Measurements from ENCODE around the gene EXOC3. TPM values are rescaled to one million over a fixed set of nuclear protein-coding genes. Genes with fewer than 3 reads are reported as not detected.

EXOC3 gene
- total and polyA plus RNA-seq, 2 of the 8 experiments (the other 6 are each of a cell fraction or from before 2014, with no cell fraction given): 14.4 to 30.0 TPM

DNA sequence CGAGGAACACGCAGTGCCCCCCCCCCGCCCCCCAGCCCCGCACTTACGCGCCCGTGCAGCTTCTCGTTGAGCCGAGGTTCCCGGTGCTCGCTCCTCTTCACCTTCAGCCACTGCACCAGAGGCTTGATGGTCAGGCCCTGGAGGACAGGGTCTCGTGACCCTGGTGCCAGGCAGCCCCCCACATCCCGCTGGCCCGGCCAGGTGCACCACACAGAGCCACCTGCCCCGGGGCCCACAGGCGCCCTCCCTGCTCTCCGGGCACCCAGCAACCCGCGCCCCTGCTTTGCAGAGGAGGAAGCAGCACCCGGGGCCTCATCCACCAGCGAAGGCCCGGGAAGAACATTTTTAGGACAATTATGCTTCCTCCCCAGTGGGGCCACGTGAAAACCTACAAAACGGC, 39.0 kb downstream of the EXOC3 start:
- 85% methylated on average over 17 of the region's 24 CpGs; no CpG with 5 or more reads in 1 of the 2 experiments for WGBS, 2 experiments (ENCODE audit: extremely low coverage in 1 of 2, insufficient coverage in 1 of 2, insufficient read length in 1 of 2, insufficient replicate concordance in 2 of 2, low coverage in 1 of 2, low lambda C conversion rate in 2 of 2, missing lambda C conversion rate in 1 of 2)
- Histone ChIP-seq H4K20me1 (replicated peaks in 1 of 2; ENCODE audit: control insufficient read depth in 1 of 2, insufficient read depth in 2 of 2, low read length in 2 of 2) (peaks cover 0 to 3% of the 10 kb centered on the region in 2 experiments), H2AK5ac (ENCODE audit: low read depth, low read length) (no peak overlapping the region), H3K27ac (ENCODE audit: low read depth, low read length) (no peak overlapping the region), H4K5ac (ENCODE audit: insufficient read length, low read depth, low read length) (no peak overlapping the region), H2AFZ (ENCODE audit: low read length) (no peak overlapping the region), H3K79me2 (ENCODE audit: control insufficient read depth in 1 of 2, insufficient read depth in 2 of 2, low read length in 2 of 2) (no peaks in the 10 kb centered on the region), H3K23me2 (ENCODE audit: low read depth, low read length) (no peaks in the 10 kb centered on the region), H3K79me1 (ENCODE audit: low read depth, low read length) (no peaks in the 10 kb centered on the region), H4K8ac (ENCODE audit: extremely low read depth, insufficient read depth, low read length) (no peak overlapping the region), H2BK120ac (replicated peaks; ENCODE audit: low read depth, low read length) (no peak overlapping the region), H3K14ac (ENCODE audit: insufficient read length) (no peak overlapping the region), H2BK12ac (ENCODE audit: low read depth, low read length) (no peak overlapping the region), H3K9ac (replicated peaks in 1 of 4; ENCODE audit: extremely low read depth in 1 of 4, low read depth in 3 of 4, low read length in 3 of 4) (no peak overlapping the region), H3K36me3 (ENCODE audit: control insufficient read depth in 2 of 4, insufficient read depth in 4 of 4, low read length in 3 of 4) (no peaks in the 10 kb centered on the region), H3K18ac (ENCODE audit: extremely low read depth, low read length) (no peak overlapping the region), H3K56ac (replicated peaks; ENCODE audit: insufficient read length, low read depth, low read length) (no peak overlapping the region), H3K4me3 (ENCODE audit: extremely low read depth in 1 of 4, insufficient read depth in 2 of 4, low read depth in 3 of 4, low read length in 4 of 4) (no peak overlapping the region), H3K4ac (replicated peaks; ENCODE audit: insufficient read length, low read depth, low read length) (no peak overlapping the region), H4K91ac (replicated peaks; ENCODE audit: insufficient read length, low read length) (no peak overlapping the region), H2BK15ac (ENCODE audit: low read length) (no peak overlapping the region), H2BK5ac (ENCODE audit: low read depth, low read length) (no peak overlapping the region), H2BK20ac (ENCODE audit: low read length) (no peak overlapping the region), H3K23ac (ENCODE audit: insufficient read length) (no peak overlapping the region), H3K9me3 (ENCODE audit: insufficient read depth in 2 of 2, low read depth in 1 of 2, low read length in 1 of 2) (no peaks in the 10 kb centered on the region), H3K27me3 (replicated peaks in 1 of 4; ENCODE audit: control insufficient read depth in 3 of 4, extremely low read depth in 1 of 4, insufficient read depth in 3 of 4, low read length in 3 of 4) (no peaks in the 10 kb centered on the region; a peak in 3 of 7 replicates), H3K4me2 (ENCODE audit: insufficient read depth in 1 of 2, low read depth in 2 of 2, low read length in 2 of 2) (no peak overlapping the region), H3K4me1 (replicated peaks in 1 of 4; ENCODE audit: control insufficient read depth in 3 of 4, insufficient read depth in 4 of 4, low read length in 3 of 4) (no peaks in the 10 kb centered on the region)
- DNase-seq (ENCODE audit: low read depth in 1 of 2, low spot score in 2 of 2) (no peak), FAIRE-seq (no peak)
- CTCF ChIA-PET (ENCODE audit: partially characterized antibody): interaction anchor here (0.7 kb wide), 1 partner anchor 35 kb away, joined by 3 read pairs; no protein-coding TSS in a partner anchor
- POLR2A ChIA-PET (ENCODE audit: partially characterized antibody): no interaction called here
- no peak for TF ChIP-seq CBX8 (IDR thresholded peaks at IDR 0.05; ENCODE audit: borderline replicate concordance, low read depth, low read length)
- TF ChIP-seq NRF1 (IDR thresholded peaks at IDR 0.05; ENCODE audit: low read depth, low read length): no peak
- TF ChIP-seq, protein P1, sequence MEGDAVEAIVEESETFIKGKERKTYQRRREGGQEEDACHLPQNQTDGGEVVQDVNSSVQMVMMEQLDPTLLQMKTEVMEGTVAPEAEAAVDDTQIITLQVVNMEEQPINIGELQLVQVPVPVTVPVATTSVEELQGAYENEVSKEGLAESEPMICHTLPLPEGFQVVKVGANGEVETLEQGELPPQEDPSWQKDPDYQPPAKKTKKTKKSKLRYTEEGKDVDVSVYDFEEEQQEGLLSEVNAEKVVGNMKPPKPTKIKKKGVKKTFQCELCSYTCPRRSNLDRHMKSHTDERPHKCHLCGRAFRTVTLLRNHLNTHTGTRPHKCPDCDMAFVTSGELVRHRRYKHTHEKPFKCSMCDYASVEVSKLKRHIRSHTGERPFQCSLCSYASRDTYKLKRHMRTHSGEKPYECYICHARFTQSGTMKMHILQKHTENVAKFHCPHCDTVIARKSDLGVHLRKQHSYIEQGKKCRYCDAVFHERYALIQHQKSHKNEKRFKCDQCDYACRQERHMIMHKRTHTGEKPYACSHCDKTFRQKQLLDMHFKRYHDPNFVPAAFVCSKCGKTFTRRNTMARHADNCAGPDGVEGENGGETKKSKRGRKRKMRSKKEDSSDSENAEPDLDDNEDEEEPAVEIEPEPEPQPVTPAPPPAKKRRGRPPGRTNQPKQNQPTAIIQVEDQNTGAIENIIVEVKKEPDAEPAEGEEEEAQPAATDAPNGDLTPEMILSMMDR (IDR thresholded peaks at IDR 0.05; ENCODE audit: control extremely low read depth in 1 of 3, insufficient read depth in 1 of 3, low read depth in 1 of 3, low read length in 3 of 3): no peak
- TF ChIP-seq CHD1 (IDR thresholded peaks at IDR 0.05; ENCODE audit: low read depth, low read length): no peak
- no peak for TF ChIP-seq HDAC6 (IDR thresholded peaks at IDR 0.05; ENCODE audit: low read depth, low read length)
- no peak for TF ChIP-seq POLR2A (IDR thresholded peaks at IDR 0.05; ENCODE audit: control extremely low read depth in 1 of 2, low read depth in 2 of 2, low read length in 2 of 2)
- no peak for TF ChIP-seq SIX5 (IDR thresholded peaks at IDR 0.05; ENCODE audit: low read depth, low read length)
- TF ChIP-seq, protein P2, sequence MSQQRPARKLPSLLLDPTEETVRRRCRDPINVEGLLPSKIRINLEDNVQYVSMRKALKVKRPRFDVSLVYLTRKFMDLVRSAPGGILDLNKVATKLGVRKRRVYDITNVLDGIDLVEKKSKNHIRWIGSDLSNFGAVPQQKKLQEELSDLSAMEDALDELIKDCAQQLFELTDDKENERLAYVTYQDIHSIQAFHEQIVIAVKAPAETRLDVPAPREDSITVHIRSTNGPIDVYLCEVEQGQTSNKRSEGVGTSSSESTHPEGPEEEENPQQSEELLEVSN (IDR thresholded peaks at IDR 0.05): no peak
- no peak for TF ChIP-seq MAFK (IDR thresholded peaks at IDR 0.05; ENCODE audit: low read depth, low read length)
- no peak for TF ChIP-seq SP2 (IDR thresholded peaks at IDR 0.05; ENCODE audit: low read length)
- no peak for TF ChIP-seq EGR1 (IDR thresholded peaks at IDR 0.05; ENCODE audit: borderline replicate concordance, low read depth, low read length)
- TF ChIP-seq CHD2 (IDR thresholded peaks at IDR 0.05; ENCODE audit: low read length): no peak
- no peak for TF ChIP-seq GTF2F1 (IDR thresholded peaks at IDR 0.05; ENCODE audit: borderline replicate concordance, low read depth, low read length)
